Measurements from ENCODE around the gene MACROD2.
A peak's percentile ranks its signal among the peaks of the same experiment; 100 is the strongest.

The MACROD2 gene

GRCh38 chr20:14883324-14883723, 888.0 kb downstream of the MACROD2 start:
- Histone ChIP-seq H3K4me2 (ENCODE audit: low read length) (no peak overlapping the region), H3K27me3 (ENCODE audit: control insufficient read depth, insufficient read depth, low read length) (no peaks in the 10 kb centered on the region)

GRCh38 chr20:14885661-14886060, 890.3 kb downstream of the MACROD2 start:
- peaks cover 15% of the 10 kb centered on the region for H3K4me1 ChIP-seq
- H3K4me3 ChIP-seq (ENCODE audit: low read depth, low read length), result no peak overlapping the region
- no peak for TF ChIP-seq CTCF (IDR thresholded peaks at IDR 0.05)
- no peaks in the 10 kb centered on the region for H3K27me3 ChIP-seq (ENCODE audit: control insufficient read depth, insufficient read depth, low read length)
- H3K4me2 ChIP-seq (ENCODE audit: low read length), result no peak overlapping the region
- H3K9me3 ChIP-seq (ENCODE audit: control insufficient read depth, low read length), result no peaks in the 10 kb centered on the region
- no peaks in the 10 kb centered on the region for H3K79me2 ChIP-seq
- no peak overlapping the region for H3K27ac ChIP-seq
- H2AFZ ChIP-seq, result no peak overlapping the region
- no peaks in the 10 kb centered on the region for H3K36me3 ChIP-seq (ENCODE audit: control insufficient read depth, insufficient read depth, low read length)
- no peak overlapping the region for H3K9ac ChIP-seq

More at GRCh38 chr20:14883324-14883723, 888.0 kb downstream of the MACROD2 start:
- Histone ChIP-seq H3K27ac (no peak overlapping the region), H2AFZ (no peak overlapping the region), H3K9me3 (ENCODE audit: control insufficient read depth, low read length) (no peaks in the 10 kb centered on the region), H3K36me3 (ENCODE audit: control insufficient read depth, insufficient read depth, low read length) (no peaks in the 10 kb centered on the region), H3K9ac (no peak overlapping the region), H3K4me1 (peaks cover 26% of the 10 kb centered on the region), H3K4me3 (ENCODE audit: low read depth, low read length) (no peak overlapping the region), H3K79me2 (no peaks in the 10 kb centered on the region)
- no peak for TF ChIP-seq CTCF (IDR thresholded peaks at IDR 0.05)

- TF ChIP-seq CTCF (IDR thresholded peaks at IDR 0.05), result no peak
- Histone ChIP-seq H3K4me2 (ENCODE audit: low read length) (no peak overlapping the region), H3K4me3 (ENCODE audit: low read depth, low read length) (no peak overlapping the region), H3K79me2 (no peaks in the 10 kb centered on the region), H3K4me1 (peaks cover 10% of the 10 kb centered on the region), H3K36me3 (ENCODE audit: control insufficient read depth, insufficient read depth, low read length) (no peaks in the 10 kb centered on the region), H3K27ac (no peak overlapping the region), H3K27me3 (ENCODE audit: control insufficient read depth, insufficient read depth, low read length) (no peaks in the 10 kb centered on the region), H2AFZ (peak overlapping the region; percentile 68), H3K9ac (no peak overlapping the region), H3K9me3 (ENCODE audit: control insufficient read depth, low read length) (no peaks in the 10 kb centered on the region)
These were observed 892.8 kb downstream of the MACROD2 start for GRCh38 chr20:14888134-14888533.

DNA sequence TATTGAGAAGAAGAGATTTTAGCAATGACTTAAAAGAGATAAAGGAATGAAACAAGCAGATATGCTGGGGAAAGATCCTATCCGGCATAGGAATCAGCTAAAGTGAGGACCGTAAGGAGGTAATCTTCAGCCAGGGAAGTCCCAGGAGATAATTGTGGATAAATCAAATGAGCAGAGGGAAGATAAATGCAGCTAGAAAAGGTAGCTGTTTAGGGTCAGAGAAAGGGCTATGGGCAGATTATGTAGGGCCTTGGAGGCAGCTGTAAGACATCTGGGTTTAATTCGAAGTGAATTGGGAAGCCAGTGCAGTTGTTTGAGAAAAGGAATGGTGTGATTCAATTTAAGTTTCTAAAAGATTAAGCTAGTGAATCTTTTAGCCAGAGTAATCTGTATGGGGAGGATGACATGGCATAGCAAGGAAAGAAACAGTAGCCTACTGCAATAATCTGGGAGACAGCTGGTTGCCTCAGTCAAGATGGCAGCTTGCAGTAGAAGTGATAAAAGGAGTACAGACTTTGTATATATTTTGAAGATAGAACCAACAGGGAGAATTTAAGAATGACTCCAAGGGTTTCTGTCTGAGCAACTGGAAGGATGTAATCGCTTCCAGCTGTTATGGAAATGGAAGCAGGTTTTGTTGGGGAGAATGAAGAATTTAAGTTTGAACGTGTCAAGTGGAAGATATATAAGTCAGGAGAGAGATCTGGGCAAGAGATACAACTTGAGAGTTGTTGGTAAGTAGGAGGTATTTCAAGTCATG, 894.4 kb downstream of the MACROD2 start:
- TF ChIP-seq CTCF (IDR thresholded peaks at IDR 0.05), result no peak
- no peak overlapping the region for H3K4me3 ChIP-seq (ENCODE audit: low read depth, low read length)
- no peaks in the 10 kb centered on the region for H3K79me2 ChIP-seq
- peaks cover 10% of the 10 kb centered on the region for H3K4me1 ChIP-seq
- no peaks in the 10 kb centered on the region for H3K27me3 ChIP-seq (ENCODE audit: control insufficient read depth, insufficient read depth, low read length)
- H3K36me3 ChIP-seq (ENCODE audit: control insufficient read depth, insufficient read depth, low read length), result no peaks in the 10 kb centered on the region
- H2AFZ ChIP-seq, result peak overlapping the region; percentile 69
- no peak overlapping the region for H3K9ac ChIP-seq
- no peak overlapping the region for H3K27ac ChIP-seq
- H3K9me3 ChIP-seq (ENCODE audit: control insufficient read depth, low read length), result no peaks in the 10 kb centered on the region
- H3K4me2 ChIP-seq (ENCODE audit: low read length), result no peak overlapping the region

- Histone ChIP-seq H3K4me1 (peaks cover 10% of the 10 kb centered on the region), H3K27ac (no peak overlapping the region), H3K4me3 (ENCODE audit: low read depth, low read length) (no peak overlapping the region), H3K27me3 (ENCODE audit: control insufficient read depth, insufficient read depth, low read length) (no peaks in the 10 kb centered on the region), H3K36me3 (ENCODE audit: control insufficient read depth, insufficient read depth, low read length) (no peaks in the 10 kb centered on the region), H3K4me2 (ENCODE audit: low read length) (no peak overlapping the region), H3K9ac (no peak overlapping the region), H3K9me3 (ENCODE audit: control insufficient read depth, low read length) (no peaks in the 10 kb centered on the region), H2AFZ (no peak overlapping the region), H3K79me2 (no peaks in the 10 kb centered on the region)
- no peak for TF ChIP-seq CTCF (IDR thresholded peaks at IDR 0.05)
These were observed 895.4 kb downstream of the MACROD2 start for GRCh38 chr20:14890713-14891112.

Measured in parathyroid adenoma (tissue), 2 donors.